ENCODE measurements around the gene TGM2. TPM values are rescaled to one million over a fixed set of nuclear protein-coding genes. Genes with fewer than 3 reads are reported as not detected.

Gene TGM2
- total and polyA plus RNA-seq, 9 of the 15 experiments (the other 6 are each of a cell fraction or from before 2014, with no cell fraction given) = 5.5 to 78.5 (median 37.6) TPM

DNA sequence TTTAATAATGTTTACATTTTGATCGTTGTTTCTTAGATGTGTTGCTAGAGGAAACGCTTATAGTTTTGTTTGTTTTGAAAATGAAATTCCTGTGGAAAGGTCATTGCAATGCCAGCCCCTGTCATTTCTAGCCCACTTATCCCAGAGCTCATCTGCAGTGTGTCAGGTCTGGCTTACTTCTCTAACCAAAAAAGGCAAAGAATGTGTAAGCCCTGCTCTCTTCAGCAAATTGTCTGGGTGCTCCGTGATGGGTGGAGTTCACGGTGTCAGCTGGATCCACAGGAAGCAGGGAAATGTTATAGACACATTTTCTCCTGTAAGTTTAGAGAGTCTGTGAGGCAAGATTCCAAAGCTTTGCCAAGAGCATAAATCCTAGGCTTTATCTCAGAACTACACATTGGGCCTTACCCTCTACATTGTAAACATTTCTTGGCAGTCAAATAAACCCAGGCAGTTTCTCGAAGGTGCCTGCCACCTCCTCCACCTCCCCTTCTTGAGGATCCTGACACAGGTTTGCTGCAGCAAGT lies 80.6 kb downstream of the TGM2 start (continued):
- TF ChIP-seq, protein P1, sequence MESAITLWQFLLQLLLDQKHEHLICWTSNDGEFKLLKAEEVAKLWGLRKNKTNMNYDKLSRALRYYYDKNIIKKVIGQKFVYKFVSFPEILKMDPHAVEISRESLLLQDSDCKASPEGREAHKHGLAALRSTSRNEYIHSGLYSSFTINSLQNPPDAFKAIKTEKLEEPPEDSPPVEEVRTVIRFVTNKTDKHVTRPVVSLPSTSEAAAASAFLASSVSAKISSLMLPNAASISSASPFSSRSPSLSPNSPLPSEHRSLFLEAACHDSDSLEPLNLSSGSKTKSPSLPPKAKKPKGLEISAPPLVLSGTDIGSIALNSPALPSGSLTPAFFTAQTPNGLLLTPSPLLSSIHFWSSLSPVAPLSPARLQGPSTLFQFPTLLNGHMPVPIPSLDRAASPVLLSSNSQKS (CRISPR knock-in tag; IDR thresholded peaks at IDR 0.05) = no peak
- TF ChIP-seq ZNF175 (CRISPR knock-in tag; IDR thresholded peaks at IDR 0.05; ENCODE audit: low read depth) = peak; percentile 66; the same call in 1 of the 2 replicates
- TF ChIP-seq TCF3 (CRISPR knock-in tag; IDR thresholded peaks at IDR 0.05) = peak; percentile 89
- 0 out of 2 replicates have a peak, but pooled peaks have one; percentile 41 for TF ChIP-seq SMARCC2 (IDR thresholded peaks at IDR 0.05; ENCODE audit: low read depth)
- peak; percentile 21; the same call in 1 of the 2 replicates for TF ChIP-seq PML (IDR thresholded peaks at IDR 0.05; ENCODE audit: low read length)
- no peak for TF ChIP-seq ZNF316 (IDR thresholded peaks at IDR 0.05)
- 0 out of 2 replicates have a peak, but pooled peaks have one; percentile 21 for TF ChIP-seq ZFX (CRISPR knock-in tag; IDR thresholded peaks at IDR 0.05)
- peak; percentile 68 for TF ChIP-seq MTA2 (IDR thresholded peaks at IDR 0.05; ENCODE audit: low read depth)
- TF ChIP-seq NEUROD1 (IDR thresholded peaks at IDR 0.05; ENCODE audit: borderline replicate concordance, low read depth, low read length, partially characterized antibody) = peak; percentile 44
- 0 out of 2 replicates have a peak, but pooled peaks have one; percentile 13 for TF ChIP-seq ZEB2 (IDR thresholded peaks at IDR 0.05)
- no peak for TF ChIP-seq ZNF76 (CRISPR knock-in tag; IDR thresholded peaks at IDR 0.05; ENCODE audit: borderline replicate concordance)
- TF ChIP-seq CEBPG (CRISPR knock-in tag; IDR thresholded peaks at IDR 0.05) = no peak
- TF ChIP-seq CEBPG (tag; conservative IDR thresholded peaks at IDR 0.05 in 1 of 2, IDR thresholded peaks at IDR 0.05 in 1 of 2) = 0 out of 4 replicates have a peak, but pooled peaks of 1 of the 2 experiments have one; percentile 25
- TF ChIP-seq SMARCE1 (IDR thresholded peaks at IDR 0.05) = peak; percentile 67
- TF ChIP-seq DPF2 (IDR thresholded peaks at IDR 0.05) = peak; percentile 77; the same call in 1 of the 2 replicates
- TF ChIP-seq POLR2G (IDR thresholded peaks at IDR 0.05; ENCODE audit: low read depth, low read length) = no peak
- no peak for TF ChIP-seq BHLHE40 (IDR thresholded peaks at IDR 0.05; ENCODE audit: low read length)
- TF ChIP-seq ATF7 (IDR thresholded peaks at IDR 0.05) = peak; percentile 36; the same call in 1 of the 2 replicates
- no peak for TF ChIP-seq NR2C1 (IDR thresholded peaks at IDR 0.05)
- TF ChIP-seq NR2C1 (tag; IDR thresholded peaks at IDR 0.05) = 0 out of 2 replicates have a peak, but pooled peaks have one; percentile 22
- peak; percentile 45; the same call in 1 of the 2 replicates for TF ChIP-seq CTBP1 (IDR thresholded peaks at IDR 0.05; ENCODE audit: borderline replicate concordance)
- peak; percentile 91 for TF ChIP-seq CBFA2T3 (IDR thresholded peaks at IDR 0.05)
- TF ChIP-seq, protein P2, sequence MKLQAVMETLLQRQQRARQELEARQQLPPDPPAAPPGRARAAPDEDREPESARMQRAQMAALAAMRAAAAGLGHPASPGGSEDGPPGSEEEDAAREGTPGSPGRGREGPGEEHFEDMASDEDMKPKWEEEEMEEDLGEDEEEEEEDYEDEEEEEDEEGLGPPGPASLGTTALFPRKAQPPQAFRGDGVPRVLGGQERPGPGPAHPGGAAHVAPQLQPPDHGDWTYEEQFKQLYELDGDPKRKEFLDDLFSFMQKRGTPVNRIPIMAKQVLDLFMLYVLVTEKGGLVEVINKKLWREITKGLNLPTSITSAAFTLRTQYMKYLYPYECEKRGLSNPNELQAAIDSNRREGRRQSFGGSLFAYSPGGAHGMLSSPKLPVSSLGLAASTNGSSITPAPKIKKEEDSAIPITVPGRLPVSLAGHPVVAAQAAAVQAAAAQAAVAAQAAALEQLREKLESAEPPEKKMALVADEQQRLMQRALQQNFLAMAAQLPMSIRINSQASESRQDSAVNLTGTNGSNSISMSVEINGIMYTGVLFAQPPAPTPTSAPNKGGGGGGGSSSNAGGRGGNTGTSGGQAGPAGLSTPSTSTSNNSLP (IDR thresholded peaks at IDR 0.05; ENCODE audit: borderline replicate concordance, low read depth, low read length) = no peak
- TF ChIP-seq ZNF668 (CRISPR knock-in tag; IDR thresholded peaks at IDR 0.05) = no peak
- no peak for TF ChIP-seq HMGN3 (IDR thresholded peaks at IDR 0.05; ENCODE audit: borderline replicate concordance, extremely low read depth, insufficient read length, low read depth, low read length)
- TF ChIP-seq CXXC5 (CRISPR knock-in tag; IDR thresholded peaks at IDR 0.05) = peak; percentile 25; the same call in 1 of the 2 replicates
- TF ChIP-seq U2AF2 (optimal IDR thresholded peaks at IDR 0.05; ENCODE audit: low read depth, low read length) = no peak
- TF ChIP-seq ZNF197 (CRISPR knock-in tag; IDR thresholded peaks at IDR 0.05; ENCODE audit: low read depth) = peak; percentile 60; the same call in 1 of the 2 replicates
- TF ChIP-seq CREBBP (IDR thresholded peaks at IDR 0.05; ENCODE audit: low read depth, low read length) = no peak
- peak; percentile 56; the same call in 1 of the 2 replicates for TF ChIP-seq SMAD4 (CRISPR knock-in tag; conservative IDR thresholded peaks at IDR 0.05)
- TF ChIP-seq TAL1 (IDR thresholded peaks at IDR 0.05) = peak; percentile 85
